ENCODE results near the gene FGF4.
"Not testable (repeated sequence)": the region's sequence is repeated elsewhere in the genome, so short reads cannot be mapped to it uniquely, and the experiment has no call there.

DNA sequence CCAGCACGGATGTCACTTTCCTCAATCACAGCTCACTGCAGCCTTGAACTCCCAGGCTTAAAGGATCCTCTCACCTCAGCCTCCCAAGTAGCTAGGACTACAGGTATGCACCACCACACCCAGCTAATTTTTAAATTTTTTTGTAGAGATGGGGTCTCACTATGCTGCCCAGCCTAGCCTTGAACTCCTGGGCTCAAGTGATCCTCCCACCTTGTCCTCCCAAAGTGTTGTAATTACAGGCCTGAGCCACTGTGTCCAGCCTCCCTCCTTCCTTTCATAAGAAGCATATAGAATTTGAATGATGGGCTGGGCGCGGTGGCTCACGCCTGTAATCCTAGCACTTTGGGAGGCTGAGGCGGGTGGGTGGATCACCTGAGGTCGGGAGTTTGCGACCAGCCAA lies 10.2 kb downstream of the FGF4 start:
- TF ChIP-seq FOXM1 (IDR thresholded peaks at IDR 0.05; ENCODE audit: borderline replicate concordance); TARDBP (IDR thresholded peaks at IDR 0.05); BHLHE40 (IDR thresholded peaks at IDR 0.05; ENCODE audit: borderline replicate concordance): not testable (repeated sequence)

Measured in HEK293T (cell line).